Natural killer cell (primary cell): ENCODE data around the gene CCDC146. TPM values are rescaled to one million over a fixed set of nuclear protein-coding genes. Genes with fewer than 3 reads are reported as not detected.
A peak's percentile ranks its signal among the peaks of the same experiment; 100 is the strongest.

ENCODE experiments used
- ATAC-seq, 3 donors: fragments of 150-1000 bp in 2 of 3; fragments of 200-7000 bp in 1 of 3; cut with Tn5 transposase; 1 replicate in 1 of 3; 2 replicates in 2 of 3; pipeline ENCODE4 v1.10.0; 2021; ENCODE audit warnings: mild to moderate bottlenecking in 2 of 3, moderate library complexity in 2 of 3
- DNase-seq, 2 donors: peaks; one replicate each; pipeline versions ENCODE4 v3.0.0 to v3.0.0-alpha.2; 2013 to 2021; ENCODE audit warnings: mixed read lengths in 1 of 2
- H3K27ac ChIP-seq: one replicate; pipeline ENCODE4 v1.5.1; 2013; ENCODE audit warnings: mild to moderate bottlenecking, low read length
- H3K27me3 ChIP-seq: one replicate; pipeline ENCODE4 v1.6.1; 2013; ENCODE audit warnings: low read length; ENCODE audit not compliant: control insufficient read depth, insufficient read depth
- H3K36me3 ChIP-seq: one replicate; pipeline ENCODE4 v1.6.1; 2013; ENCODE audit warnings: low read length; ENCODE audit not compliant: control insufficient read depth, insufficient read depth
- H3K4me1 ChIP-seq: one replicate; pipeline ENCODE4 v1.6.1; 2013; ENCODE audit warnings: low read length; ENCODE audit not compliant: control insufficient read depth, insufficient read depth
- H3K4me3 ChIP-seq: one replicate; pipeline ENCODE4 v1.5.1; 2013; ENCODE audit warnings: low read length
- H3K9me3 ChIP-seq: one replicate; pipeline ENCODE4 v1.6.1; 2013; ENCODE audit warnings: low read length; ENCODE audit not compliant: control insufficient read depth, insufficient read depth
- H3K27ac Mint-ChIP-seq, 2 donors: one replicate each; pipeline ENCODE4 v1.8.0; 2022; ENCODE audit warnings: mild to moderate bottlenecking in 2 of 2, mixed read lengths in 2 of 2, moderate library complexity in 1 of 2
- H3K27me3 Mint-ChIP-seq, 2 donors: one replicate each; pipeline ENCODE4 v1.8.0; 2022; ENCODE audit warnings: low read depth in 2 of 2, mixed read lengths in 2 of 2
- H3K36me3 Mint-ChIP-seq: one replicate; pipeline ENCODE4 v1.8.0; 2022; ENCODE audit warnings: mixed read lengths
- H3K4me1 Mint-ChIP-seq, 2 donors: one replicate each; pipeline ENCODE4 v1.8.0; 2022; ENCODE audit warnings: mixed read lengths in 2 of 2
- H3K4me3 Mint-ChIP-seq: one replicate; pipeline ENCODE4 v1.8.0; 2022; ENCODE audit warnings: mild to moderate bottlenecking, moderate library complexity, mixed read lengths
- H3K9me3 Mint-ChIP-seq, 2 donors: one replicate each; pipeline ENCODE4 v1.8.0; 2022; ENCODE audit warnings: mixed read lengths in 2 of 2
- CTCF ChIP-seq: fragments of 200-600 bp; IDR thresholded peaks from one replicate; pipeline ENCODE4 v1.8.0; 2022; ENCODE audit warnings: antibody characterized with exemption
- WGBS: methylation state at CpG from one replicate; pipeline ENCODE4 v1.1.7; 2013; ENCODE audit warnings: missing lambda C conversion rate; ENCODE audit not compliant: insufficient coverage; 5-methylcytosine and 5-hydroxymethylcytosine counted together
- intact Hi-C: fragments of 100-400 bp; cut with micrococcal nuclease; formaldehyde crosslinking; loops from one replicate; pipeline ENCODE4 v1.14.2; 2022
- total RNA-seq, 4 donors: library from RNA; stranded (reverse); fragments of 120-200 nt in 1 of 4; gene quantifications; one replicate each; pipeline versions ENCODE4 v1.2.3 to v1.2.4, GENCODE V29; 2013 to 2022

Gene CCDC146
- total RNA-seq, 3 donors from 2014 or later (not counting 1 experiment from before 2014, with no cell fraction given) = 20.1 to 25.6 (median 24.0) TPM

GRCh38 chr7:77232467-77232866 is 110.1 kb downstream of the CCDC146 start:
- no peak overlapping the region for H3K27ac ChIP-seq
- Mint-ChIP-seq H3K27ac (no peak overlapping the region), H3K4me1 (no peaks in the 10 kb centered on the region), H3K4me3 (no peak overlapping the region), H3K9me3 (peaks cover 5 to 13% of the 10 kb centered on the region in 2 donors), H3K27me3 (no peaks in the 10 kb centered on the region), H3K36me3 (peaks cover 23% of the 10 kb centered on the region)
- WGBS = 98% methylated on average over 2 of the region's 2 CpGs
- H3K36me3 ChIP-seq = no peaks in the 10 kb centered on the region
- DNase-seq = no peak
- no peaks in the 10 kb centered on the region for H3K4me1 ChIP-seq
- intact Hi-C loops = no loop called here
- no peaks in the 10 kb centered on the region for H3K9me3 ChIP-seq
- H3K27me3 ChIP-seq = no peaks in the 10 kb centered on the region
- no peak overlapping the region for H3K4me3 ChIP-seq
- no peak for TF ChIP-seq CTCF
- no peak for ATAC-seq

GRCh38 chr7:77235276-77235675 is 112.9 kb downstream of the CCDC146 start:
- no peaks in the 10 kb centered on the region for H3K9me3 ChIP-seq
- 98% methylated on average over 2 of the region's 2 CpGs for WGBS

GRCh38 chr7:77238703-77239136 is 116.3 kb downstream of the CCDC146 start:
- no peak for TF ChIP-seq CTCF
- DNase-seq (no peak), ATAC-seq (peak in 2 of 3 donors; percentile 15 to 75)
- Histone ChIP-seq H3K4me3 (no peak overlapping the region), H3K36me3 (peaks cover 5% of the 10 kb centered on the region), H3K27ac (no peak overlapping the region), H3K27me3 (no peaks in the 10 kb centered on the region), H3K9me3 (no peaks in the 10 kb centered on the region), H3K4me1 (no peaks in the 10 kb centered on the region)
- no peaks in the 10 kb centered on the region for H3K27me3 Mint-ChIP-seq
- H3K4me1 Mint-ChIP-seq = peaks cover 12 to 13% of the 10 kb centered on the region in 2 donors
- WGBS = 76% methylated on average over 2 of the region's 2 CpGs
- peak overlapping the region in 1 of 2 donors; percentile 7 for H3K27ac Mint-ChIP-seq
- intact Hi-C loops = no loop called here
- no peaks in the 10 kb centered on the region for H3K36me3 Mint-ChIP-seq
- H3K9me3 Mint-ChIP-seq = no peaks in the 10 kb centered on the region
- H3K4me3 Mint-ChIP-seq = no peak overlapping the region

More at GRCh38 chr7:77235276-77235675, 112.9 kb downstream of the CCDC146 start:
- no peaks in the 10 kb centered on the region for H3K4me1 ChIP-seq
- Mint-ChIP-seq H3K36me3 (peaks cover 19% of the 10 kb centered on the region), H3K27me3 (no peaks in the 10 kb centered on the region), H3K4me3 (no peak overlapping the region), H3K4me1 (peaks cover 12 to 13% of the 10 kb centered on the region in 2 donors), H3K27ac (no peak overlapping the region), H3K9me3 (peaks cover 5 to 9% of the 10 kb centered on the region in 2 donors)
- no peak overlapping the region for H3K27ac ChIP-seq
- no peak for TF ChIP-seq CTCF
- H3K4me3 ChIP-seq = no peak overlapping the region
- DNase-seq = no peak
- H3K27me3 ChIP-seq = no peaks in the 10 kb centered on the region
- intact Hi-C loops = no loop called here
- H3K36me3 ChIP-seq = no peaks in the 10 kb centered on the region
- ATAC-seq = no peak

- Mint-ChIP-seq H3K27me3 (no peaks in the 10 kb centered on the region), H3K27ac (no peak overlapping the region), H3K4me3 (no peak overlapping the region), H3K4me1 (peaks cover 12 to 13% of the 10 kb centered on the region in 2 donors), H3K36me3 (no peaks in the 10 kb centered on the region), H3K9me3 (no peaks in the 10 kb centered on the region)
- Histone ChIP-seq H3K4me1 (no peaks in the 10 kb centered on the region), H3K36me3 (peaks cover 5% of the 10 kb centered on the region), H3K9me3 (no peaks in the 10 kb centered on the region), H3K27me3 (no peaks in the 10 kb centered on the region), H3K4me3 (no peak overlapping the region), H3K27ac (no peak overlapping the region)
- no peak for TF ChIP-seq CTCF
- ATAC-seq = no peak
- 69% methylated on average over 3 of the region's 3 CpGs for WGBS
- intact Hi-C loops = no loop called here
- no peak for DNase-seq
These were observed 117.1 kb downstream of the CCDC146 start for GRCh38 chr7:77239471-77239870.
